RPMI8226 (cell line): ENCODE data around the gene TRIM39.
"Not testable (repeated sequence)": the region's sequence is repeated elsewhere in the genome, so short reads cannot be mapped to it uniquely, and the experiment has no call there.

Experiments
- DNase-seq: peaks from one replicate; pipeline ENCODE4 v3.0.0-alpha.2; 2015

Gene TRIM39

GRCh38 chr6:30326526-30327231, at the start of gene TRIM39:
TSS of gene TRIM39 (plus strand) at chr6:30326927. CDS start at chr6:30329318, 2,391 bp downstream.
- peak; percentile 93 for DNase-seq

- DNase-seq: not testable (repeated sequence)
Observed at GRCh38 chr6:30280988-30281387, 45.7 kb upstream of the TRIM39 start.

- no peak for DNase-seq
Observed at GRCh38 chr6:30282522-30282921, 44.2 kb upstream of the TRIM39 start.

- no peak for DNase-seq
Observed at GRCh38 chr6:30283761-30284160, 43.0 kb upstream of the TRIM39 start.

- DNase-seq: no peak
Observed at GRCh38 chr6:30287139-30287538, 39.6 kb upstream of the TRIM39 start.

GRCh38 chr6:30295837-30296236, 30.9 kb upstream of the TRIM39 start:
- DNase-seq: no peak

- DNase-seq: no peak
Observed at GRCh38 chr6:30304002-30304401, 22.7 kb upstream of the TRIM39 start.

GRCh38 chr6:30311101-30311500, 15.6 kb upstream of the TRIM39 start:
- no peak for DNase-seq

- no peak for DNase-seq
Observed at GRCh38 chr6:30311671-30312070, 15.1 kb upstream of the TRIM39 start.

GRCh38 chr6:30312266-30312665, 14.5 kb upstream of the TRIM39 start:
- no peak for DNase-seq

GRCh38 chr6:30312676-30313321, 13.9 kb upstream of the TRIM39 start:
- no peak for DNase-seq

- DNase-seq: no peak
Observed at GRCh38 chr6:30315156-30315555, 11.6 kb upstream of the TRIM39 start.

GRCh38 chr6:30317913-30318589, 8.7 kb upstream of the TRIM39 start:
- no peak for DNase-seq

GRCh38 chr6:30319146-30319835, 7.4 kb upstream of the TRIM39 start:
- no peak for DNase-seq

- no peak for DNase-seq
Observed at GRCh38 chr6:30321692-30322388, 4.9 kb upstream of the TRIM39 start.

- DNase-seq: no peak
Observed at GRCh38 chr6:30322527-30323501, 3.9 kb upstream of the TRIM39 start.

GRCh38 chr6:30323806-30324205, 2.9 kb upstream of the TRIM39 start:
- no peak for DNase-seq

- peak; percentile 80 for DNase-seq
Observed at GRCh38 chr6:30325150-30325872, 1.4 kb upstream of the TRIM39 start.

GRCh38 chr6:30325873-30326525, 728 bp upstream of the TRIM39 start:
- peak; percentile 82 for DNase-seq

GRCh38 chr6:30327232-30327746, 562 bp downstream of the TRIM39 start:
- no peak for DNase-seq
